Stimulated activated naive CD4-positive, alpha-beta T cell treated with Interleukin-2 at 50 U/mL for 16 hours (primary cell): ENCODE measurements around the gene TNP2.
A peak's percentile ranks its signal among the peaks of the same experiment; 100 is the strongest.
"Not testable (repeated sequence)": the region's sequence is repeated elsewhere in the genome, so short reads cannot be mapped to it uniquely, and the experiment has no call there.

Experiments
- DNase-seq: peaks from one replicate; lab custom pipeline; 2025; lab: John Stamatoyannopoulos, UW

The TNP2 gene

DNA sequence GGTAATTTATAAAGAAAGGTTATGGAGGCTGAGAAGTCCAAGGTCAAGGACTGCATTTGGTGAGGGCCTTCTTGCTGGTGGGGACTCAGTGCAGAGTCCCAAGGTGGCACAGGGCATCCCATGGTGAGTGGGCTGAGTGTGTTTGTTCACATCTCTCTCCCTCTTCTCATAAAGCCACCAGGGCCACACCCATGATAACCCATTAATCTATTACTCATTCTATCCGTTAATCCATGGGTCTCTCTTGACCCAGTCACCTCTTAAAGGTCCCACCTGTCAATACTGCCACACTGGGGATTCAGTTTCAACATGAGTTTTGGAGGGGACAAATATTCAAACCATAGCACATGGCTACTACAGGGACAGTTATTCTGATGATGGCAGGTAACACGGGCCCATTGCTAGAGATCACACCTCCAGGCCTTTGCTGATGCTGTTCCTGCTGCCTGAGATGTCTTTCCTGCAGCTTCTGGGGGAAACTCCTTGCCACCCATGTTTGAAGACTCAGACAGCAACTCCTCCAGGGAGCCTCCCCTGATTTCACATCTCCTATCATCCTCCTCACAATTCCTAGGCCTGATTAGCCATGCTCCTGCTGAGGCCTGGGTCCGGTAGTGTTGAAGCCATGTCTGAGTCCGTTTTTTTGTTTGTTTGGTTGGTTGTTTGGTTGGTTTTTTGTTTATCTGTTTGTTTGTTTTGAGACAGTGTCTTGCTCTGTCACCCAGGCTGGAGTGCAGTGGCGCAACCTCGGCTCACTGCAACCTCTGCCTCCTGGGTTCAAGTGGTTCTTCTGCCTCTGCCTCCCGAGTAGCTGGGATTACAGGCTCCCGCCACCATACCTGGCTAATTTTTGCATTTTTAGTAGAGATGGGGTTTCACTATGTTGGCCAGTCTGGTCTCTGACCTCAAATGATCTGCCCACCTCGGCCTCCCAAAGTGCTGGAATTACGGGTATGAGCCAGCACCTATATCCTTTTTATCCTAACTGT, 29.2 kb downstream of the TNP2 start:
- no peak for DNase-seq

GRCh38 chr16:11238272-11239202, 30.6 kb downstream of the TNP2 start:
- no peak for DNase-seq

GRCh38 chr16:11236461-11237254, 32.5 kb downstream of the TNP2 start:
- DNase-seq, result no peak

GRCh38 chr16:11235703-11235991, 33.5 kb downstream of the TNP2 start:
- DNase-seq, result no peak

DNA sequence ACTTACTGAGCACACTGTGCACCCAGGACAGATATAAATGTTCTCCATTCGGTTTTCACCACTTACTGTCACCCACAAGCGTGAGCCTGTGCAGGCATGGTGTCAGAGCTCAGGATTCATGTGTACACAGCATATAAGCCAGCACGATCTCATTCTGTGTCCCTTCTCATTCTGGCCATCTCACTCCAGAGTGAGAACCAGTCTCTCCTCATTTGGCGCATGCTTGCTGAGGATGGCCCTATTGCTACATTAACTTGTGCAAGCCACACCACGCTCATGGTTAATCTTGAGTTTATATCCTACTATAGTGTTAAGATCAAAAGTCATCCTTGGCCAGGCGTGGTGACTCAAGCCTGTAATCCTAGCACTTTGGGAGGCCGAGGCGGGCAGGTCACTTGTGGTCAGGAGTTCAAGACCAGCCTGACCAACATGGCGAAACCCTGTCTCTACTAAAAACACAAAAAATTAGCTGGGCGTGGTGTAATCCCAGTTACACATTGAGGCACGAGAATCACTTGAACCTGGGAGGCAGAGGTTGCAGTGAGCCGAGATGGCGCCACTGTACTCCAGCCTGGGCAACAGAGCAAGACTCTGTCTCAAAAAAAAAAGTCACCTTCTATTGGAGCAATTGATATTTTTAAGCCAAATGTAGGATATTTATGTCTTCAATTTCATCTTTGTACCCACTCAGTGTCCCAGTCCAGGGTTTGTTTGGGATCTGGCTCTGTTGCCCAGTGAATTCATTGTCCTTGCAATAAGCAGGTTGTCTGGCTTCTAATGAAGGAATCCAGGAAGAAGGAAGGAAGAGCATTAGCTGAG, 34.0 kb downstream of the TNP2 start:
- DNase-seq, result no peak

GRCh38 chr16:11233727-11234376, 35.3 kb downstream of the TNP2 start:
- DNase-seq, result peak; percentile 76

GRCh38 chr16:11232852-11233726, 36.0 kb downstream of the TNP2 start:
- DNase-seq, result peak; percentile 89

- DNase-seq, result no peak
Measured at GRCh38 chr16:11232302-11232851, 36.7 kb downstream of the TNP2 start.

GRCh38 chr16:11231367-11231970, 37.7 kb downstream of the TNP2 start:
- no peak for DNase-seq

GRCh38 chr16:11229906-11230305, 39.2 kb downstream of the TNP2 start:
- no peak for DNase-seq

GRCh38 chr16:11229432-11229831, 39.7 kb downstream of the TNP2 start:
- DNase-seq, result no peak

GRCh38 chr16:11225677-11226549, 43.2 kb downstream of the TNP2 start:
- DNase-seq, result no peak

DNA sequence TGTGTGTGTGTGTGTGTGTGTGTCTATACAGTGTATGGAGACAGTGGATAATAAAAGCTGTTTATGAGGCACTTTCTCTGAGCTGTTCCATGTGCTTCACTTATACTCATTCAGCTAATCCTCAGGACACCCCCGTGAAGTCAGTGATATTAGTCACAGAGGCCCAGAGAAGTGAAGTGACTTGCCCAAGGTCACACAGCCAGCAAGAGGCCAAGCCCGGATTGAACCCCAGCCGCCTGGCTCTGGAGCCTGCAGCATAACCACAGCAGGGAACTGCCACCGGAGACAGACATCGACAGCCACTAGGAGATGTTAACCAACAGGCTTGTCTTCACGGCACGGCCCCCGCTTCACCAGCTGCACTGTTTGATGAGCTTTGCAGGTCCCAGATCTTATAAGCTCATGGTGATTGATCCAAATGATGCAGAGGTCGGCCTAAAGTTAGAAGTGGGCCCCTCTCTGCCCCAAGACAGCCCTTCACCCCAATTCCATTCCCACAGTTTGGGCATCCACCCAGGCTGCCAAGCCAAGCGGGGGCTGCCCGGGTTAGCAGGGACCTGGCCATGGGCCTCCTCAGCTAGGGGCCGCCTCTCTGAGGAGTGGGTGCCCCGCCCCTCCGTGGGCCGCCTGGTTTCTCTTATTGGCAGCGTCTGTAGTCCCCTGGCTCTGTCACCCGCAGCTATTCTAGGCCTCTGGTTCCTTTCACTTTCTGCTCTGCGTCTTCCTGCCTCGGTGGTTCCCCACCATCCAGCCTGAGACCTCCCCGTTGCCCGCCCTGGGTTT, 44.0 kb downstream of the TNP2 start:
- peak; percentile 79 for DNase-seq

GRCh38 chr16:11224096-11224893, 44.8 kb downstream of the TNP2 start:
- peak; percentile 32 for DNase-seq

DNA sequence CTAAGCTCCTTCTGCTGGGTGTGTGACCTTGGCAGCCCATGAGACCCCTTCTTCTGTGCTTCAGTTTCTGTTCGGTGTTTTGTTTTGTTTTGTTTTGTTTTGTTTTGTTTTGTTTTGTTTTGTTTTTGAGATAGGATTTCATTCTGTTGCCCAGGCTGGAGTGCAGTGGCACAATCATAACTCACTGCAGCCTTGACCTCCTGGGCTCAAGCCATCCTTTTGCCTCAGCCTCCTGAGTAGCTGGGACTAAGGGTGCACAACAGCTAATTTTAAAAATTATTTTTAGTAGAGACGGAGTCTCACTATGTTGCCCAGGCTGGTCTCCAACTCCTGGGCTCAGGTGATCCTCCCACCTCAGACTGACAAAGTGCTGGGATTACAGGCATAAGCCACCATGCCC, 48.6 kb downstream of the TNP2 start:
- not testable (repeated sequence) for DNase-seq

- no peak for DNase-seq
Measured at GRCh38 chr16:11219178-11219577, 49.9 kb downstream of the TNP2 start.
